HepG2 (cell line): Measurements from ENCODE around the gene HDAC5. TPM values are rescaled to one million over a fixed set of nuclear protein-coding genes. Genes with fewer than 3 reads are reported as not detected.

Experiments
- ATAC-seq: fragments of 200-7000 bp; cut with Tn5 transposase; 3 replicates; pipeline ENCODE4 v1.9.1; 2020; ENCODE audit warnings: mild to moderate bottlenecking, moderate library complexity
- BruUV-seq: library from RNA; stranded (reverse); fragments of 400-500 nt; replicated peaks from 2 replicates; lab custom pipeline; 2021; lab: Mats Ljungman, UMichigan
- CTCF ChIA-PET: fragments of 300-600 bp; formaldehyde crosslinking; extraction: SDS; loops from one replicate; lab custom pipeline; 2021; ENCODE audit warnings: low total read pairs, inconsistent platforms, low intra/inter-chr PET ratio; lab: Yijun Ruan, JAX
- POLR2A ChIA-PET: fragments of 350-600 bp; sonication (Branson Sonifier 250); formaldehyde crosslinking; loops from one replicate; lab custom pipeline; 2020; ENCODE audit warnings: antibody characterized with exemption, inconsistent platforms; lab: Yijun Ruan, JAX
- DNase-seq: peaks from one replicate; pipeline ENCODE4 v3.0.0-alpha.2; 2015; ENCODE audit warnings: low spot score
- FAIRE-seq: peaks from 3 replicates; lab custom pipeline; 2011; peaks lifted over from hg19 to GRCh38; lab: Jason Lieb, UNC
- H2AFZ ChIP-seq: one replicate; pipeline ENCODE4 v1.6.1; 2011; ENCODE audit warnings: low read length, inconsistent platforms
- H3K27ac ChIP-seq: fragments of 300-600 bp; 3 replicates; pipeline ENCODE4 v1.8.0; 2011; ENCODE audit warnings: mixed run types, mild to moderate bottlenecking, mixed read lengths, low read length, inconsistent platforms; ENCODE audit not compliant: insufficient read depth; ENCODE audit errors: extremely low read length
- H3K27me3 ChIP-seq, 2 experiments: fragments of 200-600 bp in 1 of 2; 2 replicates in 1 of 2; 3 replicates in 1 of 2; pipeline versions ENCODE4 v1.6.0 to v1.8.0; 2011; ENCODE audit warnings: low read length in 2 of 2, mild to moderate bottlenecking in 2 of 2, moderate library complexity in 2 of 2, inconsistent platforms in 1 of 2; ENCODE audit not compliant: insufficient read depth in 2 of 2, control insufficient read depth in 1 of 2
- H3K36me3 ChIP-seq, 2 experiments: fragments of 200-600 bp in 1 of 2; replicated peaks in 1 of 2; 2 replicates in 1 of 2; 3 replicates in 1 of 2; pipeline versions ENCODE4 v1.5.1 to v1.8.0; 2011; ENCODE audit warnings: low read length in 2 of 2, inconsistent platforms in 1 of 2; ENCODE audit not compliant: insufficient read depth in 2 of 2, control insufficient read depth in 1 of 2
- H3K4me1 ChIP-seq: 2 replicates; pipeline ENCODE4 v1.5.1; 2012; ENCODE audit warnings: low read length, inconsistent platforms; ENCODE audit not compliant: insufficient read depth
- H3K4me2 ChIP-seq: 2 replicates; pipeline ENCODE4 v1.6.0; 2011; ENCODE audit warnings: low read depth, low read length, inconsistent platforms
- H3K4me3 ChIP-seq, 3 experiments: fragments of 200-600 bp in 1 of 3; sonication (generic), shearing (Covaris generic) in 1 of 3; replicated peaks in 1 of 3; 2 replicates each; pipeline ENCODE4 v1.5.1; 2011 to 2016; ENCODE audit warnings: low read length in 3 of 3, inconsistent platforms in 2 of 3, low read depth in 2 of 3, mild to moderate bottlenecking in 2 of 3, control low read depth in 1 of 3, mixed read lengths in 1 of 3; ENCODE audit not compliant: insufficient read depth in 1 of 3
- H3K79me2 ChIP-seq: one replicate; pipeline ENCODE4 v1.6.1; 2011; ENCODE audit warnings: low read length, inconsistent platforms; ENCODE audit not compliant: insufficient read depth
- H3K9ac ChIP-seq: 2 replicates; pipeline ENCODE4 v1.6.0; 2011; ENCODE audit warnings: mild to moderate bottlenecking, low read depth, low read length, inconsistent platforms; ENCODE audit not compliant: insufficient read depth
- H3K9me3 ChIP-seq: 2 replicates; pipeline ENCODE4 v1.5.1; 2012; ENCODE audit warnings: mild to moderate bottlenecking, low read length
- H4K20me1 ChIP-seq: 2 replicates; pipeline ENCODE4 v1.6.0; 2011; ENCODE audit warnings: inconsistent platforms, mild to moderate bottlenecking, low read length, moderate library complexity; ENCODE audit not compliant: insufficient read depth
- CHD4 ChIP-seq: fragments of 200-600 bp; sonication (generic); IDR thresholded peaks from 2 replicates; pipeline ENCODE4 v1.7.0; 2017; ENCODE audit warnings: mild to moderate bottlenecking, low read length, borderline replicate concordance
- CSRNP2 ChIP-seq: sonication (generic); formaldehyde crosslinking; conservative IDR thresholded peaks from 2 replicates; pipeline ENCODE4 v1.8.0; 2022; ENCODE audit warnings: low read depth, missing genetic modification reagents
- FOXA3 ChIP-seq: IDR thresholded peaks from 2 replicates; pipeline ENCODE4 v1.6.1; 2016; ENCODE audit warnings: missing genetic modification reagents, missing compliant biosample characterization
- HNF1A ChIP-seq, 2 experiments: sonication (generic) in 1 of 2; formaldehyde crosslinking in 1 of 2; IDR thresholded peaks; 2 replicates each; pipeline versions ENCODE4 v1.4.0 to v1.6.1; 2016 to 2020; ENCODE audit warnings: borderline replicate concordance in 1 of 2, low read depth in 1 of 2, mild to moderate bottlenecking in 1 of 2, missing genetic modification reagents in 1 of 2
- HOXD1 ChIP-seq: sonication (generic); formaldehyde crosslinking; IDR thresholded peaks from 2 replicates; pipeline ENCODE4 v1.5.0; 2020; ENCODE audit warnings: missing genetic modification reagents
- JUNB ChIP-seq: sonication (generic); formaldehyde crosslinking; IDR thresholded peaks from 2 replicates; pipeline ENCODE4 v1.8.0; 2022; ENCODE audit warnings: missing genetic modification reagents, mild to moderate bottlenecking, borderline replicate concordance
- JUND ChIP-seq: sonication (generic); formaldehyde crosslinking; IDR thresholded peaks from 2 replicates; pipeline ENCODE4 v1.8.0; 2022; ENCODE audit warnings: mild to moderate bottlenecking, missing genetic modification reagents
- SP5 ChIP-seq: IDR thresholded peaks from 2 replicates; pipeline ENCODE4 v1.6.1; 2016; ENCODE audit warnings: low read depth, borderline replicate concordance
- ZNF337 ChIP-seq: sonication (generic); formaldehyde crosslinking; IDR thresholded peaks from 2 replicates; pipeline ENCODE4 v1.5.1; 2020; ENCODE audit warnings: missing genetic modification reagents, low read depth, mild to moderate bottlenecking, borderline replicate concordance
- ZNF746 ChIP-seq: sonication (generic); formaldehyde crosslinking; IDR thresholded peaks from 2 replicates; pipeline ENCODE4 v1.8.0; 2022; ENCODE audit warnings: mild to moderate bottlenecking, missing genetic modification reagents
- WGBS: methylation state at CpG from one replicate; pipeline ENCODE4 v1.1.6; 2017; ENCODE audit warnings: low lambda C conversion rate; 5-methylcytosine and 5-hydroxymethylcytosine counted together
- in situ Hi-C: cut with HindIII; loops from 2 replicates; pipeline ENCODE4 v1.10.0; 2017; ENCODE audit warnings: low pct_unique_long_range_greater_than_20kb; ENCODE audit not compliant: extremely low pct_ligation_motif_present
- intact Hi-C: fragments of 100-400 bp; cut with micrococcal nuclease; formaldehyde crosslinking; loops from one replicate; pipeline ENCODE4 v1.10.0; 2022; ENCODE audit not compliant: unreplicated experiment
- polyA plus RNA-seq, 8 experiments: library from polyadenylated mRNA; depleted of rRNA in 3 of 8; stranded (reverse) in 7 of 8; unstranded in 1 of 8; fragments of >200 nt; fragmentation: Illumina TruSeq in 4 of 8; extraction: Trizol in 4 of 8; gene quantifications; 2 replicates each; pipeline versions ENCODE4 v1.2.1 to v1.2.3, GENCODE V29; 2011 to 2016; ENCODE audit warnings: low read depth in 4 of 8, missing spikeins in 1 of 8, mixed read lengths in 1 of 8; ENCODE audit not compliant: insufficient read depth in 1 of 8
- total RNA-seq, 5 experiments: library from RNA; depleted of rRNA; stranded (reverse); fragments of >200 nt; fragmentation: Illumina TruSeq; extraction: Trizol; gene quantifications; 2 replicates each; pipeline ENCODE4 v1.2.3, GENCODE V29; 2016; ENCODE audit warnings: low read depth in 1 of 5

The HDAC5 gene
- total and polyA plus RNA-seq, 2 of the 13 experiments (the other 11 are each of a cell fraction or from before 2014, with no cell fraction given) = 46.4 to 85.4 TPM

GRCh38 chr17:44137891-44138709 is 14.7 kb upstream of the HDAC5 start:
- no TSS peak for BruUV-seq
- peaks cover 3% of the 10 kb centered on the region for H3K79me2 ChIP-seq
- peak overlapping the region; percentile 34 to 61 (median 39) for H3K4me3 ChIP-seq
- CTCF ChIA-PET = interaction anchor here (0.8 kb wide), 1 partner anchor 12 kb away, joined by 3 read pairs; no protein-coding TSS in a partner anchor
- intact Hi-C loops = no loop called here
- H3K27me3 ChIP-seq = no peaks in the 10 kb centered on the region; a peak in 1 of 5 replicates
- FAIRE-seq = peak; percentile 40
- peaks cover 66% of the 10 kb centered on the region for H3K4me1 ChIP-seq
- no peaks in the 10 kb centered on the region for H3K36me3 ChIP-seq
- peak overlapping the region; percentile 38 for H2AFZ ChIP-seq
- in situ Hi-C loops = no loop called here
- no peaks in the 10 kb centered on the region for H4K20me1 ChIP-seq
- POLR2A ChIA-PET = interaction anchor here (0.6 to 2.5 kb wide), 15 partner anchors 11 to 123 kb away, joined by 3 to 34 read pairs (median 5); partner anchors contain the start of genes G6PC3, HDAC5, LSM12 and TMEM101
- H3K4me2 ChIP-seq = peak overlapping the region; percentile 78
- peak; percentile 78 for ATAC-seq
- H3K9me3 ChIP-seq = no peaks in the 10 kb centered on the region
- H3K27ac ChIP-seq = peak overlapping the region; percentile 54
- WGBS = 3% methylated on average over 13 of the region's 20 CpGs
- peak overlapping the region; percentile 49 for H3K9ac ChIP-seq
- peak; percentile 87 for DNase-seq
- TF ChIP-seq CSRNP2 (no peak), ZNF746 (CRISPR knock-in tag) (no peak), JUNB (CRISPR knock-in tag) (peak; percentile 66; the same call in 1 of the 2 replicates), FOXA3 (CRISPR knock-in tag) (0 out of 2 replicates have a peak, but pooled peaks have one; percentile 31), CHD4 (peak; percentile 90; the same call in 1 of the 2 replicates), HOXD1 (CRISPR knock-in tag) (0 out of 2 replicates have a peak, but pooled peaks have one; percentile 21), HNF1A (IDR thresholded peaks at IDR 0.05; ENCODE audit: low read depth) (no peak), HNF1A (CRISPR knock-in tag; IDR thresholded peaks at IDR 0.05; ENCODE audit: borderline replicate concordance) (0 out of 2 replicates have a peak, but pooled peaks have one; percentile 38), ZNF337 (CRISPR knock-in tag) (no peak), JUND (CRISPR knock-in tag) (peak; percentile 93), SP5 (CRISPR knock-in tag) (peak; percentile 53; the same call in 1 of the 2 replicates)
